ENCODE results near the gene SLC25A47.

Gene SLC25A47

GRCh38 chr14:100365741-100366140, 42.6 kb downstream of the SLC25A47 start:
- Histone ChIP-seq H3K9ac (ENCODE audit: low read length) (no peak overlapping the region), H4K20me1 (ENCODE audit: insufficient read depth, low read length) (no peaks in the 10 kb centered on the region), H3K9me2 (ENCODE audit: low read depth, low read length) (no peaks in the 10 kb centered on the region), H3K4me2 (ENCODE audit: low read length) (no peak overlapping the region), H3K27ac (ENCODE audit: low read depth, low read length, poor library complexity, severe bottlenecking) (no peak overlapping the region), H3F3A (ENCODE audit: insufficient read depth, low read length) (no peaks in the 10 kb centered on the region), H3K4me3 (ENCODE audit: low read depth, low read length, poor library complexity, severe bottlenecking) (no peak overlapping the region), H2AFZ (ENCODE audit: low read length) (no peak overlapping the region), H3K27me3 (ENCODE audit: insufficient read depth, low read length) (no peaks in the 10 kb centered on the region), H3K79me2 (ENCODE audit: insufficient read depth, low read length) (no peaks in the 10 kb centered on the region), H3K36me3 (ENCODE audit: insufficient read depth, low read length) (peaks cover 26% of the 10 kb centered on the region; the same call in 1 of the 2 replicates), H3K4me1 (ENCODE audit: insufficient read depth, low read length, severe bottlenecking) (no peaks in the 10 kb centered on the region), H3K9me3 (ENCODE audit: low read length) (no peaks in the 10 kb centered on the region)
- TF ChIP-seq EZH2 (IDR thresholded peaks at IDR 0.05; ENCODE audit: borderline replicate concordance, low read length): no peak
- TF ChIP-seq, protein P1, sequence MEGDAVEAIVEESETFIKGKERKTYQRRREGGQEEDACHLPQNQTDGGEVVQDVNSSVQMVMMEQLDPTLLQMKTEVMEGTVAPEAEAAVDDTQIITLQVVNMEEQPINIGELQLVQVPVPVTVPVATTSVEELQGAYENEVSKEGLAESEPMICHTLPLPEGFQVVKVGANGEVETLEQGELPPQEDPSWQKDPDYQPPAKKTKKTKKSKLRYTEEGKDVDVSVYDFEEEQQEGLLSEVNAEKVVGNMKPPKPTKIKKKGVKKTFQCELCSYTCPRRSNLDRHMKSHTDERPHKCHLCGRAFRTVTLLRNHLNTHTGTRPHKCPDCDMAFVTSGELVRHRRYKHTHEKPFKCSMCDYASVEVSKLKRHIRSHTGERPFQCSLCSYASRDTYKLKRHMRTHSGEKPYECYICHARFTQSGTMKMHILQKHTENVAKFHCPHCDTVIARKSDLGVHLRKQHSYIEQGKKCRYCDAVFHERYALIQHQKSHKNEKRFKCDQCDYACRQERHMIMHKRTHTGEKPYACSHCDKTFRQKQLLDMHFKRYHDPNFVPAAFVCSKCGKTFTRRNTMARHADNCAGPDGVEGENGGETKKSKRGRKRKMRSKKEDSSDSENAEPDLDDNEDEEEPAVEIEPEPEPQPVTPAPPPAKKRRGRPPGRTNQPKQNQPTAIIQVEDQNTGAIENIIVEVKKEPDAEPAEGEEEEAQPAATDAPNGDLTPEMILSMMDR (IDR thresholded peaks at IDR 0.05; ENCODE audit: low read length): no peak

GRCh38 chr14:100369019-100369418, 45.9 kb downstream of the SLC25A47 start:
- no peak for TF ChIP-seq EZH2 (IDR thresholded peaks at IDR 0.05; ENCODE audit: borderline replicate concordance, low read length)
- TF ChIP-seq, protein P1 (IDR thresholded peaks at IDR 0.05; ENCODE audit: low read length): no peak
- no peaks in the 10 kb centered on the region for H3K79me2 ChIP-seq (ENCODE audit: insufficient read depth, low read length)
- H2AFZ ChIP-seq (ENCODE audit: low read length): no peak overlapping the region
- H3K9ac ChIP-seq (ENCODE audit: low read length): no peak overlapping the region
- H3F3A ChIP-seq (ENCODE audit: insufficient read depth, low read length): no peaks in the 10 kb centered on the region
- H4K20me1 ChIP-seq (ENCODE audit: insufficient read depth, low read length): no peaks in the 10 kb centered on the region
- H3K4me3 ChIP-seq (ENCODE audit: low read depth, low read length, poor library complexity, severe bottlenecking): no peak overlapping the region
- no peak overlapping the region for H3K27ac ChIP-seq (ENCODE audit: low read depth, low read length, poor library complexity, severe bottlenecking)
- no peaks in the 10 kb centered on the region for H3K4me1 ChIP-seq (ENCODE audit: insufficient read depth, low read length, severe bottlenecking)
- no peaks in the 10 kb centered on the region for H3K27me3 ChIP-seq (ENCODE audit: insufficient read depth, low read length)
- no peaks in the 10 kb centered on the region for H3K9me3 ChIP-seq (ENCODE audit: low read length)
- H3K36me3 ChIP-seq (ENCODE audit: insufficient read depth, low read length): peaks cover 14% of the 10 kb centered on the region; the same call in 1 of the 2 replicates
- H3K4me2 ChIP-seq (ENCODE audit: low read length): no peak overlapping the region
- no peaks in the 10 kb centered on the region for H3K9me2 ChIP-seq (ENCODE audit: low read depth, low read length)

DNA sequence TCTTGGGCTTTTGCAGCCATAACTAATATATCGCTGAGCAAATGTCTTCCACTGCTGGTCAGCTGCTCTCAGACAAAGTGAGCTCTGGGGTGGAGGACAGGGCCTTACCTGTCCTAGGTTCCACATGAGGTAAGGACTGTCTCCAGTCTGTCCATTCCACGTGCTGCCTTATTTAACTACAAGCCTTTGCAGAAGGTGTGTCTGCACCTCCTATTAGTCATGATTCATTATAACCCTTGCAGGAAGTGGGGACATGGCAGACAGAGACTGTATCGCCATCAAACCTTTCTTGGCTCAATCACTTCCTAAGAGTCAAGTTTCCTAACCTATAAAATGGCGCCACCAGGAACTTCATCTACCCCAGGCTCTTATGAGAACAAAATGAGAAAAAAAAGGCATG, 46.9 kb downstream of the SLC25A47 start:
- TF ChIP-seq, protein P1 (IDR thresholded peaks at IDR 0.05; ENCODE audit: low read length): no peak
- no peak for TF ChIP-seq EZH2 (IDR thresholded peaks at IDR 0.05; ENCODE audit: borderline replicate concordance, low read length)
- Histone ChIP-seq H2AFZ (ENCODE audit: low read length) (no peak overlapping the region), H3K9me3 (ENCODE audit: low read length) (no peaks in the 10 kb centered on the region), H3K4me1 (ENCODE audit: insufficient read depth, low read length, severe bottlenecking) (peaks cover 6% of the 10 kb centered on the region), H3K4me2 (ENCODE audit: low read length) (no peak overlapping the region), H4K20me1 (ENCODE audit: insufficient read depth, low read length) (no peaks in the 10 kb centered on the region), H3K79me2 (ENCODE audit: insufficient read depth, low read length) (no peaks in the 10 kb centered on the region), H3K9ac (ENCODE audit: low read length) (no peak overlapping the region), H3K27ac (ENCODE audit: low read depth, low read length, poor library complexity, severe bottlenecking) (no peak overlapping the region), H3F3A (ENCODE audit: insufficient read depth, low read length) (no peaks in the 10 kb centered on the region), H3K9me2 (ENCODE audit: low read depth, low read length) (no peaks in the 10 kb centered on the region), H3K36me3 (ENCODE audit: insufficient read depth, low read length) (peaks cover 10% of the 10 kb centered on the region; the same call in 1 of the 2 replicates), H3K4me3 (ENCODE audit: low read depth, low read length, poor library complexity, severe bottlenecking) (no peak overlapping the region), H3K27me3 (ENCODE audit: insufficient read depth, low read length) (no peaks in the 10 kb centered on the region)
